Skeletal muscle satellite cell (primary cell): ENCODE data around the gene ADAP1.
A peak's percentile ranks its signal among the peaks of the same experiment; 100 is the strongest.
"Not testable (repeated sequence)": the region's sequence is repeated elsewhere in the genome, so short reads cannot be mapped to it uniquely, and the experiment has no call there.

Experiments
- H3K27me3 ChIP-seq: 2 replicates; pipeline ENCODE4 v1.7.0; 2013; ENCODE audit warnings: low read length; ENCODE audit not compliant: control insufficient read depth, insufficient read depth
- H3K36me3 ChIP-seq: 2 replicates; pipeline ENCODE4 v1.7.0; 2013; ENCODE audit warnings: mild to moderate bottlenecking, control low read depth, low read length; ENCODE audit not compliant: insufficient read depth
- H3K4me1 ChIP-seq: 2 replicates; pipeline ENCODE4 v1.7.0; 2013; ENCODE audit warnings: low read length; ENCODE audit not compliant: control insufficient read depth, insufficient read depth
- H3K4me2 ChIP-seq: 2 replicates; pipeline ENCODE4 v1.7.0; 2013; ENCODE audit warnings: mild to moderate bottlenecking, low read length
- H3K4me3 ChIP-seq: 2 replicates; pipeline ENCODE4 v1.7.0; 2013; ENCODE audit warnings: low read length
- H3K9ac ChIP-seq: 2 replicates; pipeline ENCODE4 v1.7.0; 2013; ENCODE audit warnings: mild to moderate bottlenecking, low read depth, low read length, moderate library complexity
- H3K9me3 ChIP-seq: replicated peaks from 2 replicates; pipeline ENCODE4 v1.7.0; 2013; ENCODE audit warnings: mild to moderate bottlenecking, control low read depth, low read length

The ADAP1 gene

DNA sequence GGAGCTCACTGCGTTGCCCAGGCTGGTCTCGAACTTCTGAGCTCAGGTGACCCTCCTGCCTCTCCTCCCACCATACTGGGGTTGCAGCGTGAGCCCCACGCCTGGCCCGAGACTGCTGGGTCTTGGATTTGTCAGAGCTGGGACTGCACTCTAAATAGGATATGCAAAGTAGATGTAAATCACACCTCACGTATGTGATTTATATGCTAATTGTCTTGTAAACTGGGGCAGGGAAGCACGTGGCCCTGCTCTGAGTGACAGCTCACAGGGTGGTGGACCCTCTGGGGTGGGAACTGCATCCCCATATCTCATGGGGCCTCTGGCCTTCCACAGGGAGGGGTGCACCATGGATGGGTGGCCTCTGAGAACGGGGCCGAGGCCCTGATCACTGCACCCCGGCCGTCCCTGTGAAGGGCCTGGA is 44.0 kb downstream of the ADAP1 start:
- H3K36me3 ChIP-seq = no peaks in the 10 kb centered on the region
- H3K4me3 ChIP-seq = no peak overlapping the region
- peaks cover 9% of the 10 kb centered on the region for H3K4me1 ChIP-seq
- H3K9me3 ChIP-seq = no peaks in the 10 kb centered on the region
- no peak overlapping the region for H3K4me2 ChIP-seq
- H3K27me3 ChIP-seq = peaks cover 5% of the 10 kb centered on the region
- no peak overlapping the region for H3K9ac ChIP-seq

DNA sequence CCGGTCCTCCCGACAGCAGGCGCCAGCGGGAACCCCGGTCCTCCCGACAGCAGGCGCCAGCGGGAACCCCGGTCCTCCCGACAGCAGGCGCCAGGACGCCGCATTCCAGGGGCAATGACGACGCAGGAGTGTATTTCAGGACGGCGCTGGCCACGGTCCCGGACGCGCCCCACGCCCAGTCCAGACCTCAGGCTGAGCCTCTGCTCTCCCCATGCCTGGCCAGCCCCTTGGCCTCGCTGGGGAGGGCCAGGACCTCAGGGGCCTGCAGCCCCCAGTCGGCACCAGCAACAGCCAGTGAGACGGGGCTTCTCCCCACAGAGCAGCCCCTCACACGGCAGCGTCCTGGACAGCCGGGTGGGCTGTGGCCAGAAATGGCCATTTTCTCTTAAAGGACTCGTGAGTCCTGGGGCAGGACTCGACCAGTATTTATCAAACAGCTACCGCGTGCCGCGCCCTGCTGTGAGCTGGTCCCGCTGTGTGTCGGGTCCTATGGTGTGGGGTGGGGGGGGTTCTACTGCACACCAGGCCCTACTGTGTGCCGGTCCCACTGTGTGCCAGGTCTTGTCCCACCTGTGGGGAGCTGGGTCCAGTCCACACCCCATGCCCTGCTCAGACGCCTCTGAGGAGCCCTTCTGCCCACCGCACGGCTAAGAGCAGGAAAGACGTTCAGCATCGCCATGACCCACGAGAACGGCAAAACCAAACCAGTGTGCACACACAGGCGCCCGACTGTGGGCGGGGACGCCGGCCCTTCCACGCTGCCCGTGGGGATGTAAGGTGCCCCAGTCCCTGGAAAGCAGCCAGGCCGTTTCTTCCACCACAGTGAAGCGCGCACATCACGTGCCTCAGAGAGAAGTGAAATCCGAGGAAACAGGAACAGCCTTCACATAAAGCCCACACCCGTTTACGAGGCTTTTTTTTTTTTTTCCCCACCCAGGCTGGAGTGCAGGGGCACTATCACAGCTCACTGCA is 44.8 kb downstream of the ADAP1 start:
- Histone ChIP-seq H3K27me3 (peaks cover 13% of the 10 kb centered on the region), H3K4me2 (peak overlapping the region; percentile 71), H3K4me3 (peak overlapping the region; percentile 59), H3K9ac (peak overlapping the region; percentile 51), H3K36me3 (no peaks in the 10 kb centered on the region), H3K4me1 (peaks cover 14% of the 10 kb centered on the region), H3K9me3 (no peaks in the 10 kb centered on the region)

- peaks cover 21% of the 10 kb centered on the region for H3K27me3 ChIP-seq
- H3K4me3 ChIP-seq = peak overlapping the region; percentile 58
- peak overlapping the region; percentile 74 for H3K4me2 ChIP-seq
- not testable (repeated sequence) for H3K36me3 ChIP-seq, H3K9me3 ChIP-seq
- H3K9ac ChIP-seq = peak overlapping the region; percentile 50
- H3K4me1 ChIP-seq = peaks cover 23% of the 10 kb centered on the region
Measured at GRCh38 chr7:908591-909357, 45.7 kb downstream of the ADAP1 start.

DNA sequence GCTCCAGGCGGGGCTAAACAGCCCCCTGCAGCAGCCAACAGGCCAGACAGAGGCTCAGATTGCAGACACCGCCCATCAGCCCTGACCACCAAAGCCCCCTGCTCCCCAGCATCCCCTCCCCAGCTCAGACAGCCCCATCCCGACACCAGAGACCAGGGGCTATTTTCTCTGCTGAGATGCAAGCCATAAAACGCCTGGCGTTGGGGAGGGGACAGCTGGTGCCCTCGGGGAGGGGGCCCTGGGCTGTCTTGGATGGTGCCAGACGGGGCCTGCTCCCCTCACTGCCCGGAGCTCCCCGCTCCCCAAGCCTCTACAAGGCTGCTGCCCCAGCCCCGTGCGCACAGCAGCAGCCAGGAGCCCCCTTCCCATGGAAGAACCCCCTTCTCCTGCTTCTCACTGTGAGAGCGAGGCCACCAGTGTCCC is 46.3 kb downstream of the ADAP1 start:
- Histone ChIP-seq H3K4me3 (no peak overlapping the region), H3K27me3 (peaks cover 24% of the 10 kb centered on the region), H3K36me3 (no peaks in the 10 kb centered on the region), H3K4me2 (peak overlapping the region; percentile 74), H3K9me3 (no peaks in the 10 kb centered on the region), H3K4me1 (peaks cover 26% of the 10 kb centered on the region), H3K9ac (peak overlapping the region; percentile 50)

GRCh38 chr7:907158-907980 is 47.1 kb downstream of the ADAP1 start:
- Histone ChIP-seq H3K9ac (no peak overlapping the region), H3K9me3 (no peaks in the 10 kb centered on the region)

GRCh38 chr7:906776-907157 is 47.7 kb downstream of the ADAP1 start:
- H3K27me3 ChIP-seq = peaks cover 24% of the 10 kb centered on the region
- H3K9ac ChIP-seq = no peak overlapping the region
- no peaks in the 10 kb centered on the region for H3K36me3 ChIP-seq
- no peak overlapping the region for H3K4me2 ChIP-seq
- no peak overlapping the region for H3K4me3 ChIP-seq
- peaks cover 26% of the 10 kb centered on the region for H3K4me1 ChIP-seq
- H3K9me3 ChIP-seq = no peaks in the 10 kb centered on the region

More at GRCh38 chr7:907158-907980, 47.1 kb downstream of the ADAP1 start:
- Histone ChIP-seq H3K4me1 (peaks cover 26% of the 10 kb centered on the region), H3K36me3 (no peaks in the 10 kb centered on the region), H3K27me3 (peaks cover 24% of the 10 kb centered on the region), H3K4me2 (no peak overlapping the region), H3K4me3 (no peak overlapping the region)

DNA sequence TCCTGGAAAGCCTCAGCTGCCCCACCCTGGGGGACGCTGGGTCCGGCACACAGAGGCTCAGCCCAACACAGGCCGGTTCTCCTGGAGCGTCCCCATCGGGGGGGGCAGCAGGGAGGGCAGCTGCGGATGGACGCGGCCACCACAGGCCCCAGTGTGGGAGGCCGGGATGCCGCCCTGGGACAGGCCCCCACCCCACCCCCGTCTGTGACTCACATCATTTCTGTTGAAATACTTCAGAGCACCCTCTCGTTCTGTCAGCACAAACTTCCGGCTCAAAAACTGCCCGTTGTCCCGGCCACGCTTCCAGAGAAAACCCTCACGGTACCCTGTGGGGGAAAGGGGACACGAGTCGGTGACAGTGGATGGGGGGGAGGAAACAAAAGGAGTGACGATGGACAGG is 49.6 kb downstream of the ADAP1 start:
- no peaks in the 10 kb centered on the region for H3K9me3 ChIP-seq
- peaks cover 30% of the 10 kb centered on the region for H3K4me1 ChIP-seq
- H3K9ac ChIP-seq = peak overlapping the region; percentile 74
- peak overlapping the region; percentile 76 for H3K4me2 ChIP-seq
- H3K27me3 ChIP-seq = peaks cover 24% of the 10 kb centered on the region
- H3K4me3 ChIP-seq = peak overlapping the region; percentile 66
- no peaks in the 10 kb centered on the region for H3K36me3 ChIP-seq

- Histone ChIP-seq H3K27me3 (peaks cover 24% of the 10 kb centered on the region), H3K4me3 (peak overlapping the region; percentile 66), H3K9me3 (no peaks in the 10 kb centered on the region), H3K4me1 (peaks cover 26% of the 10 kb centered on the region), H3K9ac (peak overlapping the region; percentile 74), H3K36me3 (no peaks in the 10 kb centered on the region), H3K4me2 (peak overlapping the region; percentile 76)
Measured at GRCh38 chr7:903921-904755, 50.3 kb downstream of the ADAP1 start.

GRCh38 chr7:902996-903395 is 51.5 kb downstream of the ADAP1 start:
- H3K27me3 ChIP-seq = peaks cover 24% of the 10 kb centered on the region
- no peaks in the 10 kb centered on the region for H3K9me3 ChIP-seq
- H3K9ac ChIP-seq = no peak overlapping the region
- no peak overlapping the region for H3K4me2 ChIP-seq
- H3K4me1 ChIP-seq = peaks cover 26% of the 10 kb centered on the region
- no peak overlapping the region for H3K4me3 ChIP-seq
- H3K36me3 ChIP-seq = no peaks in the 10 kb centered on the region

- Histone ChIP-seq H3K4me3 (peak overlapping the region; percentile 44), H3K4me2 (peak overlapping the region; percentile 65), H3K36me3 (peaks cover 6% of the 10 kb centered on the region), H3K9me3 (no peaks in the 10 kb centered on the region), H3K4me1 (peaks cover 21% of the 10 kb centered on the region), H3K27me3 (peaks cover 19% of the 10 kb centered on the region), H3K9ac (no peak overlapping the region)
Measured at GRCh38 chr7:901388-902154, 52.9 kb downstream of the ADAP1 start.
